GM12891 (cell line): ENCODE results near the gene LUZP2.

Experiments used
- POLR2A ChIP-seq: IDR thresholded peaks from 2 replicates; pipeline ENCODE4 v1.6.1; 2011; ENCODE audit warnings: low read depth, low read length, control low read depth
- POLR2AphosphoS5 ChIP-seq: IDR thresholded peaks from 2 replicates; pipeline ENCODE4 v1.6.1; 2011; ENCODE audit warnings: low read depth, low read length, control low read depth
- POU2F2 ChIP-seq: IDR thresholded peaks from 2 replicates; pipeline ENCODE4 v1.6.1; 2011; ENCODE audit warnings: low read depth, mild to moderate bottlenecking, control low read depth, low read length, moderate library complexity

GRCh38 chr11:24880962-24881361 lies 384.1 kb downstream of the LUZP2 start:
- TF ChIP-seq POLR2AphosphoS5: no peak
- no peak for TF ChIP-seq POLR2A
- TF ChIP-seq POU2F2: no peak
